22Rv1 (cell line): ENCODE data around the gene NPAS2.

Experiments
- ZFX ChIP-seq: fragments of 450-650 bp; IDR thresholded peaks from 2 replicates; pipeline ENCODE4 v1.6.1; 2017; ENCODE audit warnings: antibody characterized with exemption, borderline replicate concordance
- TF ChIP-seq, protein P1 (sequence below): fragments of 450-650 bp; IDR thresholded peaks from 2 replicates; pipeline ENCODE4 v1.5.1; 2017; ENCODE audit warnings: mild to moderate bottlenecking

DNA sequence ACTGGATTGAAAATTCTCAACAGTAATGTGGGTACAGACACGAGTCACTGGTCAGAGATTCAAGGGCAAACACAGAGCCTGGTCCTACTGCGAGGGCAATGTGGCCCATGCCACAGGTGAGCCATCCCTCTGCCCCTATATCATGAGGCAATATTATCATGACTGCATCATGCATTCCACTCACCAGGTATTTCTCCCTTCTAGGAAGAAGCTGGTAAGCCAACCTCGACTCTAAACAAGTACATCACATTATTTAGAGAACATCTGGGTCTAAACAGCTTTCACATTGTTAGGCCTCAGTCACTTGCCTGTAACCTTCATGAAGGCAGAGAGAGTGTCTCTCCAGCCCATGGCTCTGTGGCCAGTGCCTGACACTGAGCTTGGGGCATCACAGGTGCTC lies 167.6 kb downstream of the NPAS2 start:
- TF ChIP-seq, protein P1, sequence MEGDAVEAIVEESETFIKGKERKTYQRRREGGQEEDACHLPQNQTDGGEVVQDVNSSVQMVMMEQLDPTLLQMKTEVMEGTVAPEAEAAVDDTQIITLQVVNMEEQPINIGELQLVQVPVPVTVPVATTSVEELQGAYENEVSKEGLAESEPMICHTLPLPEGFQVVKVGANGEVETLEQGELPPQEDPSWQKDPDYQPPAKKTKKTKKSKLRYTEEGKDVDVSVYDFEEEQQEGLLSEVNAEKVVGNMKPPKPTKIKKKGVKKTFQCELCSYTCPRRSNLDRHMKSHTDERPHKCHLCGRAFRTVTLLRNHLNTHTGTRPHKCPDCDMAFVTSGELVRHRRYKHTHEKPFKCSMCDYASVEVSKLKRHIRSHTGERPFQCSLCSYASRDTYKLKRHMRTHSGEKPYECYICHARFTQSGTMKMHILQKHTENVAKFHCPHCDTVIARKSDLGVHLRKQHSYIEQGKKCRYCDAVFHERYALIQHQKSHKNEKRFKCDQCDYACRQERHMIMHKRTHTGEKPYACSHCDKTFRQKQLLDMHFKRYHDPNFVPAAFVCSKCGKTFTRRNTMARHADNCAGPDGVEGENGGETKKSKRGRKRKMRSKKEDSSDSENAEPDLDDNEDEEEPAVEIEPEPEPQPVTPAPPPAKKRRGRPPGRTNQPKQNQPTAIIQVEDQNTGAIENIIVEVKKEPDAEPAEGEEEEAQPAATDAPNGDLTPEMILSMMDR: no peak
- no peak for TF ChIP-seq ZFX
